GM18519 (cell line): ENCODE measurements around the gene EREG.

ENCODE experiments used
- ATAC-seq: cut with Tn5 transposase; IDR thresholded peaks from one replicate; pipeline ENCODE4 v1.9.1; 2021; ENCODE audit warnings: mild to moderate bottlenecking, moderate library complexity; ENCODE audit not compliant: unreplicated experiment, low FRiP score

EREG gene

GRCh38 chr4:74418063-74418670, 53.2 kb downstream of the EREG start:
- ATAC-seq = no peak

GRCh38 chr4:74420863-74421262, 55.9 kb downstream of the EREG start:
- ATAC-seq = no peak

GRCh38 chr4:74423104-74423503, 58.2 kb downstream of the EREG start:
- ATAC-seq = no peak

- no peak for ATAC-seq
These were observed 59.2 kb downstream of the EREG start for GRCh38 chr4:74424111-74424510.

GRCh38 chr4:74426101-74426500, 61.2 kb downstream of the EREG start:
- no peak for ATAC-seq

GRCh38 chr4:74428276-74428675, 63.3 kb downstream of the EREG start:
- ATAC-seq = no peak

- no peak for ATAC-seq
These were observed 66.3 kb downstream of the EREG start for GRCh38 chr4:74431113-74431826.

- no peak for ATAC-seq
These were observed 68.1 kb downstream of the EREG start for GRCh38 chr4:74433043-74433442.

- ATAC-seq = no peak
These were observed 68.7 kb downstream of the EREG start for GRCh38 chr4:74433541-74434172.

GRCh38 chr4:74435296-74435695, 70.4 kb downstream of the EREG start:
- ATAC-seq = no peak

GRCh38 chr4:74437866-74438265, 72.9 kb downstream of the EREG start:
- no peak for ATAC-seq
